ENCODE data around the gene PCDH9.

PCDH9 gene

GRCh38 chr13:66585669-66586203 is 644.4 kb downstream of the PCDH9 start:
- H3K4me3 ChIP-seq (ENCODE audit: low read depth, low read length): no peak overlapping the region
- TF ChIP-seq CTCF (IDR thresholded peaks at IDR 0.05; ENCODE audit: low read depth, low read length): no peak

- TF ChIP-seq CTCF (IDR thresholded peaks at IDR 0.05; ENCODE audit: low read depth, low read length): no peak
- no peak overlapping the region for H3K4me3 ChIP-seq (ENCODE audit: low read depth, low read length)
Measured at GRCh38 chr13:66581675-66582074, 648.5 kb downstream of the PCDH9 start.

GRCh38 chr13:66578305-66578704 is 651.8 kb downstream of the PCDH9 start:
- no peak overlapping the region for H3K4me3 ChIP-seq (ENCODE audit: low read depth, low read length)
- no peak for TF ChIP-seq CTCF (IDR thresholded peaks at IDR 0.05; ENCODE audit: low read depth, low read length)

- no peak overlapping the region for H3K4me3 ChIP-seq (ENCODE audit: low read depth, low read length)
- TF ChIP-seq CTCF (IDR thresholded peaks at IDR 0.05; ENCODE audit: low read depth, low read length): no peak
Measured at GRCh38 chr13:66577358-66577757, 652.8 kb downstream of the PCDH9 start.

- TF ChIP-seq CTCF (IDR thresholded peaks at IDR 0.05; ENCODE audit: low read depth, low read length): no peak
- H3K4me3 ChIP-seq (ENCODE audit: low read depth, low read length): no peak overlapping the region
Measured at GRCh38 chr13:66576381-66576780, 653.8 kb downstream of the PCDH9 start.

- TF ChIP-seq CTCF (IDR thresholded peaks at IDR 0.05; ENCODE audit: low read depth, low read length): no peak
- no peak overlapping the region for H3K4me3 ChIP-seq (ENCODE audit: low read depth, low read length)
Measured at GRCh38 chr13:66574606-66575005, 655.5 kb downstream of the PCDH9 start.

- TF ChIP-seq CTCF (IDR thresholded peaks at IDR 0.05; ENCODE audit: low read depth, low read length): no peak
- no peak overlapping the region for H3K4me3 ChIP-seq (ENCODE audit: low read depth, low read length)
Measured at GRCh38 chr13:66567899-66568612, 662.1 kb downstream of the PCDH9 start.
